Measurements from ENCODE around the gene KLF15.

The KLF15 gene

GRCh38 chr3:126306397-126306796 is 50.8 kb downstream of the KLF15 start:
- DNase-seq (ENCODE audit: low read depth) = no peak

GRCh38 chr3:126305427-126305826 is 51.8 kb downstream of the KLF15 start:
- no peak for DNase-seq (ENCODE audit: low read depth)

DNA sequence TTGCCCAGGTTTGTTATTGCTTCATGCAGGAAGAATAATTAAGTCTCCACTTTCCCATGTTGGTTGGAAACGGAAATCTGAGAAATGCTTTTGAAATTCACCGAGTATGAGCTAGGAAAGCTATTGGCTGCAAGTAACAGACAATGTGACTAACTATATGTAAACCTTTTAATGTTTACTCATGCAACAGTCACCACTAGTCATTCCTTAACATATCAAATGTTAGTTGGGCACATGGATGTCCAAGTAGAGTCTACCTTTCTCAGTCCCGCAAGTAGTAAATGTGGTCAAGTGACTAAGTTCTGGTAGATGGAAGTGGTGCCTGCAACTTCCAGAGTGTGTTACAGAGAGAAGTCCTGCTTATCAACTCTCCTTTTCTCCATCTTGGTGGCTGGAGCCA is 52.5 kb downstream of the KLF15 start:
- DNase-seq (ENCODE audit: low read depth) = no peak

- DNase-seq (ENCODE audit: low read depth) = no peak
Measured at GRCh38 chr3:126304291-126304690, 52.9 kb downstream of the KLF15 start.

GRCh38 chr3:126303272-126303671 is 53.9 kb downstream of the KLF15 start:
- no peak for DNase-seq (ENCODE audit: low read depth)

DNA sequence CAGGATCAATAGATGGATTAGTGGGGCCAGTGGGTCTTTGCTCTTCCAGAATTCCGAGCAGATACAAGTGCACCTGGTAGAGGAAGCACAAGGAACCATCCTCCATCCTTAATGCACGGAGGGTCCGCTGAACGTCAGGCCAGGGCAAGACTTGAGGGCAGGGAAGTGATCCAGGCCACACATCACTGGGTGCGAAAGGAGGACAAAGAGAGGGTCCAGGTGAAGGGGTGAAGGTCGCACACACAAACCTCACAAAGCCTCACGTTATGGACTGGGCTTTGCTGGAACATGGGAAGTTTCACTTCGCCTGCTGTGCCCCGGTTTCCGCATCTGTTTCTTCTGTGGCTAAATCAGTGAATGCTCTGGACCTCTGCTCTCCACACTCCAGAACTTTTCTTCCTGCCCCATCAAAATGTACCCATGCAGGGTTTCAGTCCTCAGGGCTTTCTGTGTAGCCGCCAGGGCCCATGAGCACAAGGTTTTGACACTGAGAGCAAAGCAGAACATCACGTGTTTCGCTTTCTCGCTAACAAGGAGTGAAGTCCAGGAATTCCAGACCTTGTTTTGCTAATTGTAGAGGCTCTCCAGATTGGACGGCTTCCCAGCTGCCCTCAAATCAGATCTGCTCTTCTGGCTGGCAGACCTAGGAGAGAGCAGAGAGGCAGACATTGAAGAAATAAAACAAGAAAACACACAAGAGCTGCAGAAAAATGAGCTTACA is 56.3 kb downstream of the KLF15 start:
- no peak for DNase-seq (ENCODE audit: low read depth)

DNA sequence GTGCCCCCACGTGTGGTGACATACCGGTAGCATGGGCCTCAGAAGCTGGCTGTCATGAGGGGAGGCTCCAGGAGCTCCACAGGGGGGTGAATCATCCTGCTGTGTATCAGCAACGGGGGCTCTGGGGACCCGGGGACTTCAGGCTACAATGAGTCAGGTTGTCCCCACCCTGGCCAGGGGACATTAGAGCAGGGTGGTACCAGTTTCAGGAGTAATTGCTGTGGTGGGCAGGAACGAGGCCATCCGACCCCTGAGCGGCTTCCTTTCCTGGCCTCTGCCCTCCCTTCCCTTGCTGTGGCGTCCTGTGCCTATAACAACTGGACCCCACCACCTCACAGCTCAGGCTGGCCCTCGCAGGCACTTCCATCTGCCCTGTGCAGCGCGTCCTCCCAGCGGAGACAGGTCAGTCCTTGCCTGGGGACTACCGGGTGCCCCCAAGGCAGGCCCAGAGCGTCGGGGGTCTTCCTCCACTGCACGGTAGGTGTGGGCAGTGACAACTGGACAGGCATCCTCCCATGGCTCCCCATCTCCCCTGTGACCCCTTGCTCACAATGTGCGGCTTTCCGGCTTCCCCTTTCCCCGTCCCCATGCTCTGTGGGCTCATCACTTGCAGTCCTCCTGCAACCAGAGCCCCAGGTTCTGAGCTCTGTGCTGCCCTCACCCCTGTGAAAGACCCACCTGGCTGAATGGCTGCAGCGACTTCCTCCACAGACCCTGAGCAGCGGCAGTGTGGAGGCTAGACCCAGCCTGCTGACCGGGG is 57.0 kb downstream of the KLF15 start:
- no peak for DNase-seq (ENCODE audit: low read depth)

- no peak for DNase-seq (ENCODE audit: low read depth)
Measured at GRCh38 chr3:126295407-126295939, 61.7 kb downstream of the KLF15 start.

DNA sequence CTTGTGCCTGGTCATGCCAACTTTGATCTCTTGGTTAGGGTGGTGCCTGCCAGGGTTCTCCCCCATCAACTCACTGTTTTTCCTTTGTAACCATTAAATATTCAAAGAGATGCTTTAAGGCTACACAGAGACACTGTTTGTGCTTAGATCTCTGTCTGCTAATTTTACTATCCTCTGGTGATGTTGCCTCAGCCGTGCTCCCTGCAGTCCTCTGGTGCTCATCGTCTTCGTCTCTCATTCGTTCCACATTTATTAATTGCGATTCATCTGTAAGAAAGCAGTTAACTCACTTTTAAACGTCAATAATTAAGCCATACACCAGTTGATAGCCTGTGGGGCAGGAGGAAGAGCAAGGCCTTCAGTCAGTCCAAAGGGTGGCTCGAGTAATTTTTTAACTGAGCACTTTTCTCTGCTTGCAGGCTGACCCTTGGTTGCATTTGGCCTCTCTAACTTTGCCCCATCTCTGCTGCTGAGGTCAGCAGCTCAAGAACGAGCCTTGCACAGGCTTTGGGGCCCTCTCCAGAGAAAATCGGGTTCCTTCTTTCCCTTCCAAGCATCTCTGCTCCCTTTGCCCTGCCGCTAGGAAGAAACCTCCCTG is 62.9 kb downstream of the KLF15 start:
- no peak for DNase-seq (ENCODE audit: low read depth)

- no peak for DNase-seq (ENCODE audit: low read depth)
Measured at GRCh38 chr3:126293370-126294082, 63.7 kb downstream of the KLF15 start.
